Osteoblast (primary cell): ENCODE results near the gene RALGDS. TPM values are rescaled to one million over a fixed set of nuclear protein-coding genes. Genes with fewer than 3 reads are reported as not detected.

Experiments used
- DNase-seq: peaks from one replicate; pipeline ENCODE4 v3.0.0; 2011; ENCODE audit warnings: low spot score, mixed read lengths; ENCODE audit not compliant: insufficient read length; ENCODE audit errors: missing footprints
- H2AFZ ChIP-seq: 2 replicates; pipeline ENCODE4 v1.6.0; 2011; ENCODE audit warnings: mild to moderate bottlenecking, low read length
- H3K27ac ChIP-seq: 2 replicates; pipeline ENCODE4 v1.5.1; 2011; ENCODE audit warnings: mild to moderate bottlenecking, low read depth, low read length, moderate library complexity
- H3K27me3 ChIP-seq: 2 replicates; pipeline ENCODE4 v1.6.0; 2012; ENCODE audit warnings: mild to moderate bottlenecking, control low read depth, inconsistent platforms, low read length, moderate library complexity; ENCODE audit not compliant: insufficient read depth
- H3K36me3 ChIP-seq: 2 replicates; pipeline ENCODE4 v1.5.1; 2011; ENCODE audit warnings: mild to moderate bottlenecking, low read length, control low read depth, moderate library complexity; ENCODE audit not compliant: insufficient read depth
- H3K4me1 ChIP-seq: 2 replicates; pipeline ENCODE4 v1.5.1; 2011; ENCODE audit warnings: mild to moderate bottlenecking, low read length, control low read depth, moderate library complexity; ENCODE audit not compliant: insufficient read depth
- H3K4me2 ChIP-seq: 2 replicates; pipeline ENCODE4 v1.6.0; 2011; ENCODE audit warnings: mild to moderate bottlenecking, low read length; ENCODE audit not compliant: insufficient read depth
- H3K4me3 ChIP-seq: fragments of 200-600 bp; sonication (generic); 3 replicates; pipeline ENCODE4 v1.5.1; 2012; ENCODE audit warnings: mild to moderate bottlenecking, low read length, inconsistent platforms; ENCODE audit not compliant: insufficient read depth
- H3K79me2 ChIP-seq: 2 replicates; pipeline ENCODE4 v1.6.0; 2012; ENCODE audit warnings: mild to moderate bottlenecking, low read length, control low read depth, inconsistent platforms; ENCODE audit not compliant: insufficient read depth
- H3K9me3 ChIP-seq: 2 replicates; pipeline ENCODE4 v1.5.1; 2011; ENCODE audit warnings: low read depth, low read length, control low read depth
- H4K20me1 ChIP-seq: 2 replicates; pipeline ENCODE4 v1.6.0; 2012; ENCODE audit warnings: mild to moderate bottlenecking, low read length, control low read depth; ENCODE audit not compliant: insufficient read depth
- CTCF ChIP-seq: IDR thresholded peaks from 2 replicates; pipeline ENCODE4 v1.5.1; 2011; ENCODE audit warnings: mild to moderate bottlenecking, low read depth, low read length, moderate library complexity; ENCODE audit errors: extremely low read depth
- total RNA-seq: library from RNA; depleted of rRNA; stranded (reverse); fragments of >200 nt; gene quantifications from 2 replicates; pipeline ENCODE4 v1.2.3, GENCODE V29; 2012

RALGDS gene
- total RNA-seq, 1 donor = 11.2 TPM

GRCh38 chr9:133144142-133144903, 23.3 kb upstream of the RALGDS start:
- Histone ChIP-seq H2AFZ (peak overlapping the region; percentile 35), H3K9me3 (no peaks in the 10 kb centered on the region), H3K4me1 (peaks cover 17% of the 10 kb centered on the region), H3K27me3 (no peaks in the 10 kb centered on the region), H4K20me1 (peaks cover 60% of the 10 kb centered on the region), H3K27ac (no peak overlapping the region), H3K4me2 (peak overlapping the region; percentile 84), H3K79me2 (peaks cover 21% of the 10 kb centered on the region), H3K36me3 (no peaks in the 10 kb centered on the region), H3K4me3 (peak overlapping the region; percentile 74)
- peak; percentile 99 for DNase-seq
- peak; percentile 81 for TF ChIP-seq CTCF

DNA sequence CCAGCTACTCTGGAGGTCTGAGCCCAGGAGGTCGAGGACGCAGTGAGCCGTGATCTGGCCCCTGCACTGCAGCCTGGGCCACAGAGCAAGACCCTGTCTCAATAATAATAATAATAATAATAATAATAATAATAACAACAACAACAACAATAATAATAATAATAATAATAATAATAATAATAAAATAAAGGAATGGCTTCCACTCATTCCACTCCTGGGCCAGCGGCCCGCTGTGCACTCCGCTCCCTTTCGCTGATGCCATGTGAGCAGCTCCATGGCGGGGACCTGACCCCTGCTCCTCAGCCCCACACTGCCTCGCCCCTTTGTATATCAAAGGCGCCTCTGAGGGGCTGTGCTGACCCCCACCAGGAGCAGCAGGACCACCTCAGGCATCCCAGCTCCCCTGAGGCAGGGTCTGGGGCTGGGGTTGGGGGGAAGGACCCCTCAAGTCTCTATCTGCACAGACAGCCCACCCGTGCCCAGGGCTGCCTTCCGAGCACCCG, 22.6 kb upstream of the RALGDS start:
- peaks cover 60% of the 10 kb centered on the region for H4K20me1 ChIP-seq
- DNase-seq = no peak
- peaks cover 21% of the 10 kb centered on the region for H3K79me2 ChIP-seq
- peaks cover 17% of the 10 kb centered on the region for H3K4me1 ChIP-seq
- H3K4me3 ChIP-seq = peak overlapping the region; percentile 74
- no peaks in the 10 kb centered on the region for H3K9me3 ChIP-seq
- peak overlapping the region; percentile 84 for H3K4me2 ChIP-seq
- no peaks in the 10 kb centered on the region for H3K36me3 ChIP-seq
- H3K27ac ChIP-seq = no peak overlapping the region
- no peak for TF ChIP-seq CTCF
- H2AFZ ChIP-seq = no peak overlapping the region
- H3K27me3 ChIP-seq = no peaks in the 10 kb centered on the region

- Histone ChIP-seq H3K4me3 (no peak overlapping the region), H3K79me2 (peaks cover 21% of the 10 kb centered on the region), H3K4me1 (peaks cover 12% of the 10 kb centered on the region), H4K20me1 (peaks cover 64% of the 10 kb centered on the region), H3K36me3 (no peaks in the 10 kb centered on the region), H3K4me2 (no peak overlapping the region), H3K27me3 (no peaks in the 10 kb centered on the region), H3K9me3 (no peaks in the 10 kb centered on the region), H3K27ac (no peak overlapping the region), H2AFZ (no peak overlapping the region)
- no peak for TF ChIP-seq CTCF
- DNase-seq = no peak
These were observed 21.9 kb upstream of the RALGDS start for GRCh38 chr9:133142684-133143622.
